Vagina (tissue), 2 donors: Measurements from ENCODE around the gene SARS1.

Experiments used
- POLR2A ChIP-seq, 2 donors: fragments of 450-650 bp; IDR thresholded peaks; one replicate each; pipeline ENCODE4 v1.6.1; 2017; ENCODE audit warnings: antibody characterized with exemption in 2 of 2, mild to moderate bottlenecking in 2 of 2, moderate library complexity in 2 of 2
- POLR2AphosphoS5 ChIP-seq, 2 donors: sonication (generic); formaldehyde crosslinking; IDR thresholded peaks; one replicate each; pipeline ENCODE4 v1.9.0; 2017; ENCODE audit warnings: antibody characterized with exemption in 2 of 2, mild to moderate bottlenecking in 2 of 2, low read depth in 1 of 2; ENCODE audit not compliant: insufficient read depth in 1 of 2
- TF ChIP-seq, protein P1 (sequence below), 3 experiments: fragments of 450-650 bp in 2 of 3; fragments of 200-600 bp in 1 of 3; sonication (generic) in 1 of 3; IDR thresholded peaks; one replicate each; pipeline ENCODE4 v1.5.1; 2017 to 2019; ENCODE audit warnings: antibody characterized with exemption in 3 of 3, mild to moderate bottlenecking in 2 of 3, moderate library complexity in 2 of 3

- TF ChIP-seq, protein P1, sequence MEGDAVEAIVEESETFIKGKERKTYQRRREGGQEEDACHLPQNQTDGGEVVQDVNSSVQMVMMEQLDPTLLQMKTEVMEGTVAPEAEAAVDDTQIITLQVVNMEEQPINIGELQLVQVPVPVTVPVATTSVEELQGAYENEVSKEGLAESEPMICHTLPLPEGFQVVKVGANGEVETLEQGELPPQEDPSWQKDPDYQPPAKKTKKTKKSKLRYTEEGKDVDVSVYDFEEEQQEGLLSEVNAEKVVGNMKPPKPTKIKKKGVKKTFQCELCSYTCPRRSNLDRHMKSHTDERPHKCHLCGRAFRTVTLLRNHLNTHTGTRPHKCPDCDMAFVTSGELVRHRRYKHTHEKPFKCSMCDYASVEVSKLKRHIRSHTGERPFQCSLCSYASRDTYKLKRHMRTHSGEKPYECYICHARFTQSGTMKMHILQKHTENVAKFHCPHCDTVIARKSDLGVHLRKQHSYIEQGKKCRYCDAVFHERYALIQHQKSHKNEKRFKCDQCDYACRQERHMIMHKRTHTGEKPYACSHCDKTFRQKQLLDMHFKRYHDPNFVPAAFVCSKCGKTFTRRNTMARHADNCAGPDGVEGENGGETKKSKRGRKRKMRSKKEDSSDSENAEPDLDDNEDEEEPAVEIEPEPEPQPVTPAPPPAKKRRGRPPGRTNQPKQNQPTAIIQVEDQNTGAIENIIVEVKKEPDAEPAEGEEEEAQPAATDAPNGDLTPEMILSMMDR (IDR thresholded peaks at IDR 0.05) = no peak
- no peak for TF ChIP-seq POLR2A (IDR thresholded peaks at IDR 0.05)
- TF ChIP-seq POLR2AphosphoS5 (IDR thresholded peaks at IDR 0.05; ENCODE audit: insufficient read depth in 1 of 2, low read depth in 1 of 2) = no peak
Measured at GRCh38 chr1:109264379-109264755, 50.6 kb downstream of the SARS1 start.
